B cell (primary cell): ENCODE results near the gene SPSB1. TPM values are rescaled to one million over a fixed set of nuclear protein-coding genes. Genes with fewer than 3 reads are reported as not detected.

Source experiments
- ATAC-seq: fragments of 200-7000 bp; cut with Tn5 transposase; one replicate; pipeline ENCODE4 v1.10.0; 2021; ENCODE audit warnings: low read depth, mild to moderate bottlenecking, moderate number of reproducible peaks, moderate library complexity
- CTCF ChIA-PET: fragments of 350-600 bp; sonication (Branson Sonifier 250); formaldehyde crosslinking; loops from one replicate; lab custom pipeline; 2021; ENCODE audit warnings: antibody characterized with exemption, inconsistent platforms; lab: Charles Lee
- POLR2A ChIA-PET: fragments of 350-600 bp; sonication (Branson Sonifier 250); formaldehyde crosslinking; loops from one replicate; lab custom pipeline; 2021; ENCODE audit warnings: antibody characterized with exemption; lab: Charles Lee
- DNase-seq: peaks from one replicate; pipeline ENCODE4 v3.0.0; 2013
- H2AFZ ChIP-seq: 2 replicates; pipeline ENCODE4 v1.6.1; 2012; ENCODE audit warnings: mild to moderate bottlenecking, low read depth, low read length; ENCODE audit not compliant: insufficient read depth, poor library complexity, severe bottlenecking
- H3K27ac ChIP-seq, 2 donors: 1 replicate in 1 of 2; 2 replicates in 1 of 2; pipeline ENCODE4 v1.5.1; 2012 to 2013; ENCODE audit warnings: low read length in 2 of 2, mild to moderate bottlenecking in 2 of 2, moderate library complexity in 1 of 2
- H3K27me3 ChIP-seq, 4 experiments: fragments of 200-600 bp in 1 of 4; sonication (generic) in 1 of 4; replicated peaks in 1 of 4; 1 replicate in 2 of 4; 2 replicates in 2 of 4; pipeline versions ENCODE4 v1.6.1 to v1.7.0; 2013 to 2016; ENCODE audit warnings: low read length in 3 of 4, mild to moderate bottlenecking in 2 of 4, mixed read lengths in 1 of 4, moderate library complexity in 1 of 4; ENCODE audit not compliant: insufficient read depth in 4 of 4, control insufficient read depth in 3 of 4; ENCODE audit errors: control extremely low read depth in 1 of 4
- H3K36me3 ChIP-seq, 2 experiments: replicated peaks in 1 of 2; 1 replicate in 1 of 2; 2 replicates in 1 of 2; pipeline versions ENCODE4 v1.6.1 to v1.7.1; 2013; ENCODE audit warnings: low read length in 1 of 2; ENCODE audit not compliant: insufficient read depth in 2 of 2, control insufficient read depth in 1 of 2; ENCODE audit errors: control extremely low read depth in 1 of 2, extremely low read depth in 1 of 2
- H3K4me1 ChIP-seq, 2 donors: fragments of 200-600 bp in 1 of 2; sonication (generic) in 1 of 2; 1 replicate in 1 of 2; 2 replicates in 1 of 2; pipeline versions ENCODE4 v1.5.1 to v1.6.1; 2013 to 2017; ENCODE audit warnings: low read length in 2 of 2; ENCODE audit not compliant: control insufficient read depth in 2 of 2, insufficient read depth in 2 of 2
- H3K4me2 ChIP-seq: replicated peaks from 2 replicates; pipeline ENCODE3; 2012; ENCODE audit warnings: mild to moderate bottlenecking, low read depth, low read length; ENCODE audit not compliant: poor library complexity, severe bottlenecking
- H3K4me3 ChIP-seq, 5 experiments: fragments of 200-600 bp in 1 of 5; sonication (generic) in 1 of 5; 1 replicate in 3 of 5; 2 replicates in 2 of 5; pipeline versions ENCODE4 v1.5.1 to v1.7.0; 2011 to 2016; ENCODE audit warnings: low read length in 4 of 5, mild to moderate bottlenecking in 4 of 5, low read depth in 2 of 5, control low read depth in 1 of 5, moderate library complexity in 1 of 5; ENCODE audit not compliant: insufficient read depth in 1 of 5; ENCODE audit errors: control extremely low read depth in 1 of 5, extremely low read depth in 1 of 5
- H3K79me2 ChIP-seq: fragments of 200-600 bp; sonication (generic); one replicate; pipeline ENCODE4 v1.6.0; 2016; ENCODE audit warnings: low read length; ENCODE audit not compliant: control insufficient read depth, insufficient read depth
- H3K9ac ChIP-seq: fragments of 200-600 bp; sonication (generic); 2 replicates; pipeline ENCODE4 v1.6.1; 2017; ENCODE audit warnings: mild to moderate bottlenecking, low read length, moderate library complexity
- H3K9me3 ChIP-seq, 3 donors: one replicate each; pipeline versions ENCODE4 v1.6.1 to v1.7.1; 2013; ENCODE audit warnings: low read length in 2 of 3; ENCODE audit not compliant: control insufficient read depth in 2 of 3, insufficient read depth in 1 of 3; ENCODE audit errors: control extremely low read depth in 1 of 3
- H4K20me1 ChIP-seq: 2 replicates; pipeline ENCODE4 v1.6.0; 2012; ENCODE audit warnings: mild to moderate bottlenecking, low read length; ENCODE audit not compliant: insufficient read depth, control insufficient read depth, poor library complexity, severe bottlenecking
- H3K27ac Mint-ChIP-seq: one replicate; pipeline ENCODE4 v1.8.0; 2021; ENCODE audit warnings: mixed read lengths
- H3K27me3 Mint-ChIP-seq: one replicate; pipeline ENCODE4 v1.8.0; 2021; ENCODE audit warnings: mixed read lengths
- H3K4me1 Mint-ChIP-seq: one replicate; pipeline ENCODE4 v1.8.0; 2021; ENCODE audit warnings: mixed read lengths
- H3K4me3 Mint-ChIP-seq: one replicate; pipeline ENCODE4 v1.8.0; 2021; ENCODE audit warnings: mixed read lengths
- H3K9me3 Mint-ChIP-seq: one replicate; pipeline ENCODE4 v1.8.0; 2022; ENCODE audit warnings: mixed read lengths; ENCODE audit not compliant: insufficient read depth
- CTCF ChIP-seq: fragments of 200-600 bp; IDR thresholded peaks from one replicate; pipeline ENCODE4 v1.8.0; 2022; ENCODE audit warnings: antibody characterized with exemption, mild to moderate bottlenecking
- EZH2 ChIP-seq: IDR thresholded peaks from 2 replicates; pipeline ENCODE4 v1.6.1; 2012; ENCODE audit warnings: borderline replicate concordance, low read depth, mild to moderate bottlenecking, moderate library complexity, low read length; ENCODE audit not compliant: insufficient read depth, poor library complexity, severe bottlenecking
- WGBS: methylation state at CpG from one replicate; pipeline ENCODE4 v1.1.5; 2013; ENCODE audit warnings: missing lambda C conversion rate; ENCODE audit not compliant: insufficient coverage; 5-methylcytosine and 5-hydroxymethylcytosine counted together
- intact Hi-C: fragments of 100-400 bp; cut with micrococcal nuclease; formaldehyde crosslinking; loops from one replicate; pipeline ENCODE4 v1.10.0; 2022
- polyA plus RNA-seq: library from polyadenylated mRNA; depleted of rRNA; stranded (reverse); fragments of >200 nt; gene quantifications from 2 replicates; pipeline ENCODE4 v1.2.3, GENCODE V29; 2012
- total RNA-seq, 2 donors: library from RNA; stranded (reverse); fragments of 120-200 nt in 1 of 2; gene quantifications; 1 replicate in 1 of 2; 2 replicates in 1 of 2; pipeline versions ENCODE4 v1.2.3 to v1.2.4, GENCODE V29; 2013 to 2022

The SPSB1 gene
- total and polyA plus RNA-seq, 2 donors (not counting 1 experiment from before 2014, with no cell fraction given): 1.7 to 9.4 TPM

- H3K27ac Mint-ChIP-seq: no peak overlapping the region
- intact Hi-C loops: no loop called here
- H3K36me3 ChIP-seq: no peaks in the 10 kb centered on the region
- no peaks in the 10 kb centered on the region for H4K20me1 ChIP-seq
- no peaks in the 10 kb centered on the region for H3K9me3 ChIP-seq
- no peak for TF ChIP-seq CTCF
- no peak for TF ChIP-seq EZH2
- POLR2A ChIA-PET: no interaction called here
- no peak overlapping the region for H3K27ac ChIP-seq
- no peak overlapping the region for H2AFZ ChIP-seq
- peaks cover 12 to 19% of the 10 kb centered on the region in 2 donors for H3K4me1 ChIP-seq
- no peak overlapping the region for H3K9ac ChIP-seq
- no peaks in the 10 kb centered on the region for H3K27me3 Mint-ChIP-seq
- CTCF ChIA-PET: interaction anchor here (0.9 to 1.3 kb wide), 2 partner anchors 78 to 85 kb away, joined by 3 to 4 read pairs; no protein-coding TSS in a partner anchor
- 98% methylated on average over 32 of the region's 34 CpGs for WGBS
- peaks cover 16% of the 10 kb centered on the region for H3K4me1 Mint-ChIP-seq
- H3K4me2 ChIP-seq: no peak overlapping the region
- H3K4me3 Mint-ChIP-seq: no peak overlapping the region
- no peak overlapping the region for H3K4me3 ChIP-seq
- ATAC-seq (no peak), DNase-seq (no peak)
- H3K27me3 ChIP-seq: no peaks in the 10 kb centered on the region
- H3K79me2 ChIP-seq: no peaks in the 10 kb centered on the region
- H3K9me3 Mint-ChIP-seq: no peaks in the 10 kb centered on the region
Measured at GRCh38 chr1:9366943-9367780, 74.5 kb downstream of the SPSB1 start.

- 96% methylated on average over 7 of the region's 9 CpGs for WGBS
- Mint-ChIP-seq H3K4me1 (peaks cover 10% of the 10 kb centered on the region), H3K9me3 (no peaks in the 10 kb centered on the region), H3K27ac (no peak overlapping the region), H3K4me3 (no peak overlapping the region), H3K27me3 (no peaks in the 10 kb centered on the region)
- no peak for ATAC-seq
- no peaks in the 10 kb centered on the region for H3K36me3 ChIP-seq
- H3K9me3 ChIP-seq: no peaks in the 10 kb centered on the region
- DNase-seq: no peak
- H3K79me2 ChIP-seq: no peaks in the 10 kb centered on the region
- no peak overlapping the region for H3K27ac ChIP-seq
- no peak overlapping the region for H2AFZ ChIP-seq
- no peak overlapping the region for H3K4me2 ChIP-seq
- POLR2A ChIA-PET: no interaction called here
- no peaks in the 10 kb centered on the region for H3K27me3 ChIP-seq
- TF ChIP-seq EZH2 (no peak), CTCF (no peak)
- peaks cover 6 to 13% of the 10 kb centered on the region in 2 donors for H3K4me1 ChIP-seq
- H4K20me1 ChIP-seq: no peaks in the 10 kb centered on the region
- H3K4me3 ChIP-seq: no peak overlapping the region
- no peak overlapping the region for H3K9ac ChIP-seq
- intact Hi-C loops: no loop called here
- CTCF ChIA-PET: no interaction called here
Measured at GRCh38 chr1:9367806-9368205, 75.1 kb downstream of the SPSB1 start.
